Liver (tissue), 9 donors: ENCODE measurements around the gene SMTNL2. TPM values are rescaled to one million over a fixed set of nuclear protein-coding genes. Genes with fewer than 3 reads are reported as not detected.

Experiments used
- DNase-seq: peaks from one replicate; pipeline ENCODE4 v3.0.0-alpha.2; 2017; ENCODE audit warnings: low spot score
- H3K27ac ChIP-seq, 2 donors: one replicate each; pipeline ENCODE4 v1.7.0; 2013; ENCODE audit warnings: inconsistent platforms in 2 of 2, low read length in 2 of 2, control low read depth in 1 of 2, low read depth in 1 of 2, mild to moderate bottlenecking in 1 of 2
- H3K27me3 ChIP-seq, 4 donors: one replicate each; pipeline versions ENCODE4 v1.6.1 to v1.7.0; 2013; ENCODE audit warnings: low read length in 3 of 4, inconsistent platforms in 1 of 4, mild to moderate bottlenecking in 1 of 4, moderate library complexity in 1 of 4; ENCODE audit not compliant: control insufficient read depth in 4 of 4, insufficient read depth in 4 of 4
- H3K36me3 ChIP-seq, 4 donors: one replicate each; pipeline versions ENCODE4 v1.6.1 to v1.7.0; 2013; ENCODE audit warnings: low read length in 3 of 4, mild to moderate bottlenecking in 3 of 4, low read depth in 1 of 4, moderate library complexity in 1 of 4; ENCODE audit not compliant: control insufficient read depth in 4 of 4, insufficient read depth in 3 of 4
- H3K4me1 ChIP-seq, 4 donors: one replicate each; pipeline versions ENCODE4 v1.6.1 to v1.7.0; 2013; ENCODE audit warnings: low read length in 3 of 4, mild to moderate bottlenecking in 3 of 4, moderate library complexity in 1 of 4; ENCODE audit not compliant: control insufficient read depth in 4 of 4, insufficient read depth in 4 of 4
- H3K4me3 ChIP-seq, 3 donors: one replicate each; pipeline versions ENCODE4 v1.6.1 to v1.7.0; 2013; ENCODE audit warnings: low read length in 3 of 3, control low read depth in 1 of 3, low read depth in 1 of 3, mild to moderate bottlenecking in 1 of 3
- H3K9ac ChIP-seq, 2 donors: one replicate each; pipeline ENCODE4 v1.7.0; 2013; ENCODE audit warnings: low read length in 2 of 2, mild to moderate bottlenecking in 2 of 2, moderate library complexity in 2 of 2, control low read depth in 1 of 2, low read depth in 1 of 2
- H3K9me3 ChIP-seq, 4 donors: one replicate each; pipeline versions ENCODE4 v1.6.1 to v1.7.0; 2013; ENCODE audit warnings: low read length in 3 of 4; ENCODE audit not compliant: control insufficient read depth in 4 of 4
- EGR1 ChIP-seq, 2 donors: IDR thresholded peaks; 2 replicates each; pipeline ENCODE4 v1.6.1; 2016 to 2018; ENCODE audit warnings: antibody characterized with exemption in 2 of 2, low read depth in 2 of 2
- GABPA ChIP-seq, 2 donors: IDR thresholded peaks in 1 of 2; conservative IDR thresholded peaks in 1 of 2; 2 replicates each; pipeline ENCODE4 v1.6.1; 2016; ENCODE audit warnings: antibody characterized with exemption in 2 of 2, mild to moderate bottlenecking in 1 of 2, moderate library complexity in 1 of 2
- HNF4A ChIP-seq, 2 donors: conservative IDR thresholded peaks; 2 replicates each; pipeline ENCODE4 v1.6.1; 2016; ENCODE audit warnings: antibody characterized with exemption in 2 of 2, mild to moderate bottlenecking in 2 of 2
- HNF4G ChIP-seq: IDR thresholded peaks from 2 replicates; pipeline ENCODE4 v1.6.1; 2016; ENCODE audit warnings: antibody characterized with exemption
- JUND ChIP-seq, 2 donors: IDR thresholded peaks; 2 replicates each; pipeline ENCODE4 v1.6.1; 2016; ENCODE audit warnings: antibody characterized with exemption in 2 of 2
- NR2F2 ChIP-seq: IDR thresholded peaks from 2 replicates; pipeline ENCODE4 v1.6.1; 2016; ENCODE audit warnings: antibody characterized with exemption
- RAD21 ChIP-seq, 2 donors: IDR thresholded peaks; 2 replicates each; pipeline ENCODE4 v1.6.1; 2016; ENCODE audit warnings: antibody characterized with exemption in 2 of 2, mild to moderate bottlenecking in 2 of 2
- REST ChIP-seq: IDR thresholded peaks from 2 replicates; pipeline ENCODE4 v1.6.1; 2016; ENCODE audit warnings: antibody characterized with exemption, mild to moderate bottlenecking
- RXRA ChIP-seq, 2 donors: IDR thresholded peaks; 2 replicates each; pipeline ENCODE4 v1.6.1; 2017 to 2018; ENCODE audit warnings: antibody characterized with exemption in 2 of 2, mild to moderate bottlenecking in 1 of 2
- SP1 ChIP-seq: IDR thresholded peaks from 2 replicates; pipeline ENCODE4 v1.6.1; 2018; ENCODE audit warnings: antibody characterized with exemption, mild to moderate bottlenecking
- TAF1 ChIP-seq: conservative IDR thresholded peaks from 2 replicates; pipeline ENCODE4 v1.6.1; 2016; ENCODE audit warnings: antibody characterized with exemption, mild to moderate bottlenecking
- YY1 ChIP-seq: IDR thresholded peaks from 2 replicates; pipeline ENCODE4 v1.6.1; 2016; ENCODE audit warnings: antibody characterized with exemption, mild to moderate bottlenecking
- WGBS: extraction: QIAGEN DNeasy Blood & Tissue Kit; methylation state at CpG from one replicate; pipeline ENCODE4 v1.1.7; 2013; 5-methylcytosine and 5-hydroxymethylcytosine counted together
- polyA plus RNA-seq, 2 donors: library from polyadenylated mRNA; stranded (reverse) in 1 of 2; unstranded in 1 of 2; fragments of 200-250 nt in 1 of 2; fragments of >200 nt in 1 of 2; fragmentation: Nextera tagmentation in 1 of 2; extraction: Ambion mirVana in 1 of 2; gene quantifications; one replicate each; pipeline versions ENCODE4 v1.2.1 to v1.2.3, GENCODE V29; 2013 to 2015
- total RNA-seq, 2 donors: library from RNA; depleted of rRNA; stranded (reverse); fragments of >200 nt; gene quantifications; one replicate each; pipeline ENCODE4 v1.2.3, GENCODE V29; 2014
- TF ChIP-seq, protein P1 (sequence below): IDR thresholded peaks from 2 replicates; pipeline ENCODE4 v1.6.1; 2016; ENCODE audit warnings: antibody characterized with exemption
- TF ChIP-seq, protein P2 (sequence below): fragments of 150-350 bp; IDR thresholded peaks from 2 replicates; pipeline ENCODE4 v1.5.1; 2017; ENCODE audit warnings: improper control_type of control experiment, low read depth, low read length; ENCODE audit not compliant: missing input control
- TF ChIP-seq, protein P3 (sequence below): IDR thresholded peaks from 2 replicates; pipeline ENCODE4 v1.6.1; 2016; ENCODE audit warnings: antibody characterized with exemption
- donor health status: healthy.
- donor health status: healthy.
- donor health status: healthy.
- donor health status: healthy.
- donor health status: healthy.

The SMTNL2 gene
- total and polyA plus RNA-seq, 4 donors = 0.13 to 0.29 TPM; not detected in 2

GRCh38 chr17:4586043-4586442 lies 1.7 kb downstream of the SMTNL2 start:
- no peak overlapping the region for H3K9ac ChIP-seq
- H3K36me3 ChIP-seq = no peaks in the 10 kb centered on the region
- peaks cover 6 to 16% (median 11%) of the 10 kb centered on the region in 4 donors for H3K4me1 ChIP-seq
- no peak for DNase-seq
- TF ChIP-seq HNF4G = no peak
- TF ChIP-seq GABPA (IDR thresholded peaks at IDR 0.05 in 1 of 2, conservative IDR thresholded peaks at IDR 0.05 in 1 of 2) = no peak
- TF ChIP-seq, protein P1, sequence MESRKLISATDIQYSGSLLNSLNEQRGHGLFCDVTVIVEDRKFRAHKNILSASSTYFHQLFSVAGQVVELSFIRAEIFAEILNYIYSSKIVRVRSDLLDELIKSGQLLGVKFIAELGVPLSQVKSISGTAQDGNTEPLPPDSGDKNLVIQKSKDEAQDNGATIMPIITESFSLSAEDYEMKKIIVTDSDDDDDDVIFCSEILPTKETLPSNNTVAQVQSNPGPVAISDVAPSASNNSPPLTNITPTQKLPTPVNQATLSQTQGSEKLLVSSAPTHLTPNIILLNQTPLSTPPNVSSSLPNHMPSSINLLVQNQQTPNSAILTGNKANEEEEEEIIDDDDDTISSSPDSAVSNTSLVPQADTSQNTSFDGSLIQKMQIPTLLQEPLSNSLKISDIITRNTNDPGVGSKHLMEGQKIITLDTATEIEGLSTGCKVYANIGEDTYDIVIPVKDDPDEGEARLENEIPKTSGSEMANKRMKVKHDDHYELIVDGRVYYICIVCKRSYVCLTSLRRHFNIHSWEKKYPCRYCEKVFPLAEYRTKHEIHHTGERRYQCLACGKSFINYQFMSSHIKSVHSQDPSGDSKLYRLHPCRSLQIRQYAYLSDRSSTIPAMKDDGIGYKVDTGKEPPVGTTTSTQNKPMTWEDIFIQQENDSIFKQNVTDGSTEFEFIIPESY = no peak
- TF ChIP-seq HNF4A (conservative IDR thresholded peaks at IDR 0.05) = no peak
- TF ChIP-seq REST = no peak
- TF ChIP-seq, protein P2, sequence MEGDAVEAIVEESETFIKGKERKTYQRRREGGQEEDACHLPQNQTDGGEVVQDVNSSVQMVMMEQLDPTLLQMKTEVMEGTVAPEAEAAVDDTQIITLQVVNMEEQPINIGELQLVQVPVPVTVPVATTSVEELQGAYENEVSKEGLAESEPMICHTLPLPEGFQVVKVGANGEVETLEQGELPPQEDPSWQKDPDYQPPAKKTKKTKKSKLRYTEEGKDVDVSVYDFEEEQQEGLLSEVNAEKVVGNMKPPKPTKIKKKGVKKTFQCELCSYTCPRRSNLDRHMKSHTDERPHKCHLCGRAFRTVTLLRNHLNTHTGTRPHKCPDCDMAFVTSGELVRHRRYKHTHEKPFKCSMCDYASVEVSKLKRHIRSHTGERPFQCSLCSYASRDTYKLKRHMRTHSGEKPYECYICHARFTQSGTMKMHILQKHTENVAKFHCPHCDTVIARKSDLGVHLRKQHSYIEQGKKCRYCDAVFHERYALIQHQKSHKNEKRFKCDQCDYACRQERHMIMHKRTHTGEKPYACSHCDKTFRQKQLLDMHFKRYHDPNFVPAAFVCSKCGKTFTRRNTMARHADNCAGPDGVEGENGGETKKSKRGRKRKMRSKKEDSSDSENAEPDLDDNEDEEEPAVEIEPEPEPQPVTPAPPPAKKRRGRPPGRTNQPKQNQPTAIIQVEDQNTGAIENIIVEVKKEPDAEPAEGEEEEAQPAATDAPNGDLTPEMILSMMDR = no peak
- no peak for TF ChIP-seq RXRA (IDR thresholded peaks at IDR 0.05)
- no peak for TF ChIP-seq YY1
- H3K27ac ChIP-seq = no peak overlapping the region
- 89% methylated on average over 9 of the region's 9 CpGs for WGBS
- no peaks in the 10 kb centered on the region for H3K9me3 ChIP-seq
- H3K27me3 ChIP-seq = peaks cover 0 to 6% (median 1%) of the 10 kb centered on the region in 4 donors
- no peak overlapping the region for H3K4me3 ChIP-seq

DNA sequence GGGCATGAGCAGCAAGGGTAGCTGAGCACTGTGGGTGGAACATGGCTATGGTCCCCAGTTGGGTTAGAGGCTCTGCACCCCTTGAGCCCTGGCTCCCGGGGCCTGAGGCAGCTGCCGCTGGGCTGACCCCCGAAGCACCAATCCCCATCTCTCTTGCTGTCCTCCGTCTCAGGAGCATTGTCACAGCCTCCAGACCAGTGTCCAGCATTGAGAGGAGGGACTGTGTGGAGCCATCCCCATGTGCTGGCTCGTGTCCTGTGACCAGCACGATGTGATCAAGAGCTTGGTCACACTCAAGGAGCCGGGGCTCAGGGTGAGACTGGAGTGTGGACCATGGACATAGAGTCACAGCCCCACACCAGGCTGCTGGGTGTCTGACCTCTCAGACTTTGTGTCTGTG lies 2.9 kb downstream of the SMTNL2 start:
- H3K9me3 ChIP-seq = no peaks in the 10 kb centered on the region
- H3K27ac ChIP-seq = no peak overlapping the region
- DNase-seq = no peak
- H3K27me3 ChIP-seq = peaks cover 0 to 6% (median 1%) of the 10 kb centered on the region in 4 donors
- no peak overlapping the region for H3K4me3 ChIP-seq
- WGBS = 90% methylated on average over 7 of the region's 7 CpGs
- H3K36me3 ChIP-seq = no peaks in the 10 kb centered on the region
- no peak overlapping the region for H3K9ac ChIP-seq
- H3K4me1 ChIP-seq = peaks cover 6 to 16% (median 11%) of the 10 kb centered on the region in 4 donors
- TF ChIP-seq, protein P3, sequence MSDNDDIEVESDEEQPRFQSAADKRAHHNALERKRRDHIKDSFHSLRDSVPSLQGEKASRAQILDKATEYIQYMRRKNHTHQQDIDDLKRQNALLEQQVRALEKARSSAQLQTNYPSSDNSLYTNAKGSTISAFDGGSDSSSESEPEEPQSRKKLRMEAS = no peak
- TF ChIP-seq HNF4A (conservative IDR thresholded peaks at IDR 0.05) (no peak), RXRA (IDR thresholded peaks at IDR 0.05) (no peak), TAF1 (no peak), REST (no peak), HNF4G (no peak), NR2F2 (no peak), JUND (IDR thresholded peaks at IDR 0.05) (no peak), SP1 (no peak), EGR1 (IDR thresholded peaks at IDR 0.05; ENCODE audit: low read depth in 2 of 2) (no peak), GABPA (IDR thresholded peaks at IDR 0.05 in 1 of 2, conservative IDR thresholded peaks at IDR 0.05 in 1 of 2) (no peak), YY1 (no peak), RAD21 (IDR thresholded peaks at IDR 0.05) (no peak)
- TF ChIP-seq, protein P1 = no peak
- TF ChIP-seq, protein P2 = no peak
